ENCODE measurements around the gene MAML3. TPM values are rescaled to one million over a fixed set of nuclear protein-coding genes. Genes with fewer than 3 reads are reported as not detected.

MAML3 gene
- total RNA-seq, 1 donor from 2014 or later = 4.3 TPM

- intact Hi-C loops (cut with micrococcal nuclease) = no loop called here
Observed at GRCh38 chr4:139824882-139825522, 329.0 kb downstream of the MAML3 start.

GRCh38 chr4:139823746-139824145 lies 330.2 kb downstream of the MAML3 start:
- intact Hi-C loops (cut with micrococcal nuclease) = no loop called here

GRCh38 chr4:139823345-139823744 lies 330.6 kb downstream of the MAML3 start:
- intact Hi-C loops (cut with micrococcal nuclease) = no loop called here

GRCh38 chr4:139822391-139822790 lies 331.6 kb downstream of the MAML3 start:
- intact Hi-C loops (cut with micrococcal nuclease) = no loop called here

GRCh38 chr4:139819082-139819481 lies 334.9 kb downstream of the MAML3 start:
- intact Hi-C loops (cut with micrococcal nuclease) = no loop called here

GRCh38 chr4:139817657-139818452 lies 336.1 kb downstream of the MAML3 start:
- intact Hi-C loops (cut with micrococcal nuclease) = no loop called here

- intact Hi-C loops (cut with micrococcal nuclease) = no loop called here
Observed at GRCh38 chr4:139816856-139817255, 337.1 kb downstream of the MAML3 start.

GRCh38 chr4:139815778-139816601 lies 338.0 kb downstream of the MAML3 start:
- intact Hi-C loops (cut with micrococcal nuclease) = no loop called here

- intact Hi-C loops (cut with micrococcal nuclease) = no loop called here
Observed at GRCh38 chr4:139814323-139815015, 339.5 kb downstream of the MAML3 start.

GRCh38 chr4:139813881-139814280 lies 340.1 kb downstream of the MAML3 start:
- intact Hi-C loops (cut with micrococcal nuclease) = no loop called here

- intact Hi-C loops (cut with micrococcal nuclease) = no loop called here
Observed at GRCh38 chr4:139810710-139811109, 343.3 kb downstream of the MAML3 start.

GRCh38 chr4:139809757-139810140 lies 344.2 kb downstream of the MAML3 start:
- intact Hi-C loops (cut with micrococcal nuclease) = no loop called here

GRCh38 chr4:139808808-139809756 lies 344.9 kb downstream of the MAML3 start:
- intact Hi-C loops (cut with micrococcal nuclease) = no loop called here

- intact Hi-C loops (cut with micrococcal nuclease) = no loop called here
Observed at GRCh38 chr4:139808381-139808807, 345.6 kb downstream of the MAML3 start.

GRCh38 chr4:139807483-139807882 lies 346.5 kb downstream of the MAML3 start:
- intact Hi-C loops (cut with micrococcal nuclease) = no loop called here

GRCh38 chr4:139806929-139807328 lies 347.1 kb downstream of the MAML3 start:
- intact Hi-C loops (cut with micrococcal nuclease) = no loop called here

- intact Hi-C loops (cut with micrococcal nuclease) = no loop called here
Observed at GRCh38 chr4:139802931-139803330, 351.1 kb downstream of the MAML3 start.

- intact Hi-C loops (cut with micrococcal nuclease) = no loop called here
Observed at GRCh38 chr4:139802488-139802887, 351.5 kb downstream of the MAML3 start.

GRCh38 chr4:139801895-139802294 lies 352.1 kb downstream of the MAML3 start:
- intact Hi-C loops (cut with micrococcal nuclease) = no loop called here

- intact Hi-C loops (cut with micrococcal nuclease) = no loop called here
Observed at GRCh38 chr4:139800082-139800481, 353.9 kb downstream of the MAML3 start.
